NCI-H748 (cell line): Measurements from ENCODE around the gene PCA3.

Experiments used
- DNase-seq: peaks from one replicate; lab custom pipeline; 2025; ENCODE audit not compliant: unreplicated experiment; lab: John Stamatoyannopoulos, UW

The PCA3 gene

DNA sequence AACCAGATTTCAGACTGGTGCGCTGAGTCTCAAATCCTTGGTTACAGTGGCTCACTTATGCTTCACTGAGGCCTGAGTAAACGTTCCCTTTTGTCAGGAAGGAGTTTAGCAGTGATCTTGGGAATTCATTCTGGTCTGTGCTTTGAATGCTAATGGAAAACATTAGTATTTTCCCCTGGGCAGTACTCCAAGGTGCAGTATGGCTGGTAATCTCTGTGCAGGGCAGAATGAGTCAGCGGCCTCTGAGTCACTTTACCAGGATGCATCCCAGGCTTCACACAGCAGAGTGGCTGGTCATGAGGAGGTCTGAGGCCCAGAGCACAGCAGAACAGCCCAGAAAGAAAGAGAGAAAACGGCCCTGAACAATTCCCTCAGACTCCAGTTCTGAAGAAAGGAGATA is 54.0 kb downstream of the PCA3 start:
- no peak for DNase-seq

GRCh38 chr9:76820431-76820830 is 56.2 kb downstream of the PCA3 start:
- DNase-seq = no peak

- no peak for DNase-seq
Observed at GRCh38 chr9:76827296-76828080, 63.2 kb downstream of the PCA3 start.

DNA sequence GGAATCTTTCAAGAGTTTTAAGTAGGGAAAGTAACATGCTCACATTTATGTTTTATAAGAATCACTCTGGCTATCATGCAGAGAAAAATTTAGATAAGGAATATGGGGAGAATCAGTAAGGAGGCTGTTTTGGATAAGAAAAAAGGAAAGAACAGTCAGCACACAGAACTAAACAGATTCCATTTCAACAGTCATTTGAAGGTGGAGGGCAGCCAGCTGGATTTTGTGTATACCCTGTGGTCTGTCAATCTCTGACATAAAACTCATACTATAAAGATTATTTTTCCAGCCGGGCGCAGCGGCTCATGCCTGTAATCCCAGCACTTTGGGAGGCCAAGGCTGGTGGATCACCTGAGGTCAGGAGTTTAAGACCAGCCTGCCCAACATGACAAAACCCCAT is 64.2 kb downstream of the PCA3 start:
- no peak for DNase-seq

- DNase-seq = no peak
Observed at GRCh38 chr9:76835571-76836283, 71.5 kb downstream of the PCA3 start.
